Measurements from ENCODE around the gene G6PC1. TPM values are rescaled to one million over a fixed set of nuclear protein-coding genes. Genes with fewer than 3 reads are reported as not detected.

G6PC1 gene
- total and polyA plus RNA-seq, 2 donors (not counting 1 experiment from before 2014, with no cell fraction given), result not detected

DNA sequence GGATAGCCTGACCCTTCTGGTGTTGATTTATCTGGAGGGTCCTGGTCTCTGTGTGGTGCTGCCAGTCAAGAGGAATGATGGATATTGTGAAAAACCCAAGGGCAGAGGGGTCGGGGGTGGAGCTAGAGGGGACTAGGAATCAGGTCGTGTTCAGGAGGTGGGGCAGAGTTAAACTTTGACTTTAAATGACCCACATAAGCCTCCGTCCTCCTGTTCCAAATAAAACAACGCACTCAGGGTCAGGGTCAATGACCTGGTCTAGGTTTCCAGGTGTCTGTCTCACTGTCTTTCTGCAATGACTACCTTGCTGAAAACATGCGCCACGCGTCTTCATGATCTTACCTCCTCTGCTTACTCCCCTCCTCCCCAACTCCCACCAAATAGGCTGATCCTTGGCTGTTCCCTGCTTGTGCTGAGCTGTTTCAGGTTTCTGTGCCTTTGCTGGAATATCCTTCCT is 34.9 kb upstream of the G6PC1 start:
- Histone ChIP-seq H3K4me3 (ENCODE audit: control extremely low read depth in 1 of 5, extremely low read depth in 1 of 5, insufficient read depth in 1 of 5, low read depth in 2 of 5, low read length in 4 of 5) (no peak overlapping the region), H3K9me3 (ENCODE audit: control extremely low read depth in 1 of 3, control insufficient read depth in 2 of 3, insufficient read depth in 1 of 3, low read length in 2 of 3) (peaks cover 0 to 2% (median 0%) of the 10 kb centered on the region in 3 donors), H3K36me3 (replicated peaks in 1 of 2; ENCODE audit: control extremely low read depth in 1 of 2, control insufficient read depth in 1 of 2, extremely low read depth in 1 of 2, insufficient read depth in 2 of 2, low read length in 1 of 2) (no peaks in the 10 kb centered on the region), H4K20me1 (ENCODE audit: control insufficient read depth, insufficient read depth, low read length, poor library complexity, severe bottlenecking) (no peaks in the 10 kb centered on the region), H3K27me3 (replicated peaks in 1 of 4; ENCODE audit: control extremely low read depth in 1 of 4, control insufficient read depth in 3 of 4, insufficient read depth in 4 of 4, low read length in 3 of 4) (peaks cover 0 to 8% (median 0%) of the 10 kb centered on the region in 4 experiments), H3K27ac (ENCODE audit: low read length in 2 of 2) (no peak overlapping the region), H3K79me2 (ENCODE audit: control insufficient read depth, insufficient read depth, low read length) (no peaks in the 10 kb centered on the region), H3K4me2 (replicated peaks; ENCODE audit: low read depth, low read length, poor library complexity, severe bottlenecking) (no peak overlapping the region), H3K4me1 (ENCODE audit: control insufficient read depth in 2 of 2, insufficient read depth in 2 of 2, low read length in 2 of 2) (no peaks in the 10 kb centered on the region), H2AFZ (ENCODE audit: insufficient read depth, low read depth, low read length, poor library complexity, severe bottlenecking) (no peak overlapping the region), H3K9ac (ENCODE audit: low read length) (no peak overlapping the region)
- H3K4me1 Mint-ChIP-seq, result no peaks in the 10 kb centered on the region
- POLR2A ChIA-PET, result no interaction called here
- CTCF ChIA-PET, result no interaction called here
- H3K9me3 Mint-ChIP-seq (ENCODE audit: insufficient read depth), result no peaks in the 10 kb centered on the region
- DNase-seq (no peak), ATAC-seq (ENCODE audit: low read depth) (no peak)
- TF ChIP-seq EZH2 (IDR thresholded peaks at IDR 0.05; ENCODE audit: borderline replicate concordance, insufficient read depth, low read depth, low read length, poor library complexity, severe bottlenecking), result no peak
- TF ChIP-seq, protein P1, sequence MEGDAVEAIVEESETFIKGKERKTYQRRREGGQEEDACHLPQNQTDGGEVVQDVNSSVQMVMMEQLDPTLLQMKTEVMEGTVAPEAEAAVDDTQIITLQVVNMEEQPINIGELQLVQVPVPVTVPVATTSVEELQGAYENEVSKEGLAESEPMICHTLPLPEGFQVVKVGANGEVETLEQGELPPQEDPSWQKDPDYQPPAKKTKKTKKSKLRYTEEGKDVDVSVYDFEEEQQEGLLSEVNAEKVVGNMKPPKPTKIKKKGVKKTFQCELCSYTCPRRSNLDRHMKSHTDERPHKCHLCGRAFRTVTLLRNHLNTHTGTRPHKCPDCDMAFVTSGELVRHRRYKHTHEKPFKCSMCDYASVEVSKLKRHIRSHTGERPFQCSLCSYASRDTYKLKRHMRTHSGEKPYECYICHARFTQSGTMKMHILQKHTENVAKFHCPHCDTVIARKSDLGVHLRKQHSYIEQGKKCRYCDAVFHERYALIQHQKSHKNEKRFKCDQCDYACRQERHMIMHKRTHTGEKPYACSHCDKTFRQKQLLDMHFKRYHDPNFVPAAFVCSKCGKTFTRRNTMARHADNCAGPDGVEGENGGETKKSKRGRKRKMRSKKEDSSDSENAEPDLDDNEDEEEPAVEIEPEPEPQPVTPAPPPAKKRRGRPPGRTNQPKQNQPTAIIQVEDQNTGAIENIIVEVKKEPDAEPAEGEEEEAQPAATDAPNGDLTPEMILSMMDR (IDR thresholded peaks at IDR 0.05), result no peak
- H3K27ac Mint-ChIP-seq, result no peak overlapping the region
- peaks cover 21% of the 10 kb centered on the region for H3K27me3 Mint-ChIP-seq
- intact Hi-C loops (cut with micrococcal nuclease), result no loop called here
- WGBS (ENCODE audit: insufficient coverage), result 82% methylated on average over 7 of the region's 7 CpGs
- H3K4me3 Mint-ChIP-seq, result no peak overlapping the region

DNA sequence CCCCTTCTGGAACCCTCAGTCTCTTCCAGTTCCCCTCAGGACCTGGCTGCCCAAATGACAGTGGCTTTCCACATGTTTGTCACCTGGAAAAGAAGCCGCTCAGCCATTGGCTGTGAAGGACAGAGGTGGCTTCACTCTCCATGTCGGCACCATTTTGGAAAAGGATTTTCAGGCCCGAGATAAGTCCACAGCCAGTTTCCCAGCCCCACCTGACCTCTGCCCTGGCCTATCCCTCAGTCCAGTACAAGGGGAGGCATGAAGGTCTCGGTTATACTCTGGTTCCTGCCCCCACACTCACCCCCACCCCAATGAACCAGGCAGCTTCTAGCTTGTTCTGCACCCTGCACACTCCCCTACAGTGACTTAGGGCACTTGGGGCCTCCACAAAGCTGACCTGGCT is 34.4 kb upstream of the G6PC1 start:
- DNase-seq (no peak), ATAC-seq (ENCODE audit: low read depth) (no peak)
- TF ChIP-seq, protein P1 (IDR thresholded peaks at IDR 0.05), result no peak
- no peak for TF ChIP-seq EZH2 (IDR thresholded peaks at IDR 0.05; ENCODE audit: borderline replicate concordance, insufficient read depth, low read depth, low read length, poor library complexity, severe bottlenecking)
- Histone ChIP-seq H3K79me2 (ENCODE audit: control insufficient read depth, insufficient read depth, low read length) (no peaks in the 10 kb centered on the region), H2AFZ (ENCODE audit: insufficient read depth, low read depth, low read length, poor library complexity, severe bottlenecking) (no peak overlapping the region), H3K4me1 (ENCODE audit: control insufficient read depth in 2 of 2, insufficient read depth in 2 of 2, low read length in 2 of 2) (no peaks in the 10 kb centered on the region), H3K4me3 (ENCODE audit: control extremely low read depth in 1 of 5, extremely low read depth in 1 of 5, insufficient read depth in 1 of 5, low read depth in 2 of 5, low read length in 4 of 5) (no peak overlapping the region), H3K27me3 (replicated peaks in 1 of 4; ENCODE audit: control extremely low read depth in 1 of 4, control insufficient read depth in 3 of 4, insufficient read depth in 4 of 4, low read length in 3 of 4) (peaks cover 0 to 11% (median 0%) of the 10 kb centered on the region in 4 experiments), H3K4me2 (replicated peaks; ENCODE audit: low read depth, low read length, poor library complexity, severe bottlenecking) (no peak overlapping the region), H4K20me1 (ENCODE audit: control insufficient read depth, insufficient read depth, low read length, poor library complexity, severe bottlenecking) (no peaks in the 10 kb centered on the region), H3K9me3 (ENCODE audit: control extremely low read depth in 1 of 3, control insufficient read depth in 2 of 3, insufficient read depth in 1 of 3, low read length in 2 of 3) (peaks cover 0 to 5% (median 4%) of the 10 kb centered on the region in 3 donors), H3K27ac (ENCODE audit: low read length in 2 of 2) (no peak overlapping the region), H3K36me3 (replicated peaks in 1 of 2; ENCODE audit: control extremely low read depth in 1 of 2, control insufficient read depth in 1 of 2, extremely low read depth in 1 of 2, insufficient read depth in 2 of 2, low read length in 1 of 2) (no peaks in the 10 kb centered on the region), H3K9ac (ENCODE audit: low read length) (no peak overlapping the region)
- H3K27me3 Mint-ChIP-seq, result peaks cover 21% of the 10 kb centered on the region
- intact Hi-C loops (cut with micrococcal nuclease), result no loop called here
- WGBS (ENCODE audit: insufficient coverage), result 83% methylated on average over 4 of the region's 4 CpGs
- ChIA-PET CTCF (no interaction called here), POLR2A (no interaction called here)
- H3K27ac Mint-ChIP-seq, result no peak overlapping the region
- no peaks in the 10 kb centered on the region for H3K4me1 Mint-ChIP-seq
- no peaks in the 10 kb centered on the region for H3K9me3 Mint-ChIP-seq (ENCODE audit: insufficient read depth)
- no peak overlapping the region for H3K4me3 Mint-ChIP-seq
